Measurements from ENCODE around the gene ZNF469. TPM values are rescaled to one million over a fixed set of nuclear protein-coding genes. Genes with fewer than 3 reads are reported as not detected.

Gene ZNF469
- total RNA-seq, 1 donor = 8.3 TPM

DNA sequence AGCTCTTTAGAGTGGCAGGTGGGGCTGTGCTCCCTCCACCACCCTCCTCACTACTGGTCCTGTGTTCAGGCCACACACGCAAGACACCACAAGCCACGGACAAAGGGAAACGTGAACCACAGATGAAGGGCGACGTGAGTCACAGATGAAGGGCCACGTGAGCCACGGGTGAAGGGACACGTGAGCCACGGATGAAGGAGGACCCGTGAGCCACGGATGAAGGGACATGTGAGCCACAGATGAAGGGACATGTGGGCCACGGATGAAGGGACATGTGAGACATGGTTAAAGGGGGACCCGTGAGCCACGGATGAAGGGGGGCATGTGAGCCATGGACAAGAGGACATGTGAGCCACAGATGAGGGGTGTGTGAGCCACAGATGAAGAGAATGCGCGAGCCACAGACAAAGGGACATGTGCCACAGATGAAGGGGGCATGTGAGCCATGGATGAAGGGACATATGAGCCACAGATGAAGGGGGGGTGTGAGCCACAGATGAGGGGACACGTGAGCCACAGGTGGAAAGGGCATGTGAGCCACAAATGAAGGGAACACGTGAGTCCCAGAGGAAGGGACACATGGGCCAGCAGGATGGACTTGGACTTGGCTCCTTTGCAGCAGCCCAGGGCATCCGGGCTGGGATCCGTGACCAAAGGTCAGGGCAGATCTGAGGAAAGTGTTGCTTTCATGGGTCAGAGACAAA is 15.6 kb downstream of the ZNF469 start:
- Histone ChIP-seq H4K20me1 (ENCODE audit: insufficient read depth, low read length) (peaks cover 48% of the 10 kb centered on the region), H3K4me1 (ENCODE audit: insufficient read depth, low read length) (no peaks in the 10 kb centered on the region), H3K79me2 (ENCODE audit: insufficient read depth, low read length) (peaks cover 16% of the 10 kb centered on the region), H3K4me2 (ENCODE audit: insufficient read depth, low read length) (no peak overlapping the region), H3K36me3 (ENCODE audit: insufficient read depth, low read length) (no peaks in the 10 kb centered on the region), H3K27me3 (ENCODE audit: insufficient read depth, low read length) (no peaks in the 10 kb centered on the region), H3K27ac (ENCODE audit: low read depth, low read length) (no peak overlapping the region), H2AFZ (ENCODE audit: low read length) (no peak overlapping the region), H3K9me3 (ENCODE audit: low read depth, low read length) (no peaks in the 10 kb centered on the region), H3K4me3 (ENCODE audit: insufficient read depth, low read length) (no peak overlapping the region)
- TF ChIP-seq, protein P1, sequence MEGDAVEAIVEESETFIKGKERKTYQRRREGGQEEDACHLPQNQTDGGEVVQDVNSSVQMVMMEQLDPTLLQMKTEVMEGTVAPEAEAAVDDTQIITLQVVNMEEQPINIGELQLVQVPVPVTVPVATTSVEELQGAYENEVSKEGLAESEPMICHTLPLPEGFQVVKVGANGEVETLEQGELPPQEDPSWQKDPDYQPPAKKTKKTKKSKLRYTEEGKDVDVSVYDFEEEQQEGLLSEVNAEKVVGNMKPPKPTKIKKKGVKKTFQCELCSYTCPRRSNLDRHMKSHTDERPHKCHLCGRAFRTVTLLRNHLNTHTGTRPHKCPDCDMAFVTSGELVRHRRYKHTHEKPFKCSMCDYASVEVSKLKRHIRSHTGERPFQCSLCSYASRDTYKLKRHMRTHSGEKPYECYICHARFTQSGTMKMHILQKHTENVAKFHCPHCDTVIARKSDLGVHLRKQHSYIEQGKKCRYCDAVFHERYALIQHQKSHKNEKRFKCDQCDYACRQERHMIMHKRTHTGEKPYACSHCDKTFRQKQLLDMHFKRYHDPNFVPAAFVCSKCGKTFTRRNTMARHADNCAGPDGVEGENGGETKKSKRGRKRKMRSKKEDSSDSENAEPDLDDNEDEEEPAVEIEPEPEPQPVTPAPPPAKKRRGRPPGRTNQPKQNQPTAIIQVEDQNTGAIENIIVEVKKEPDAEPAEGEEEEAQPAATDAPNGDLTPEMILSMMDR (IDR thresholded peaks at IDR 0.05; ENCODE audit: extremely low read depth, low read depth, low read length) = no peak
- DNase-seq (ENCODE audit: insufficient read length, low spot score, missing footprints) = no peak

DNA sequence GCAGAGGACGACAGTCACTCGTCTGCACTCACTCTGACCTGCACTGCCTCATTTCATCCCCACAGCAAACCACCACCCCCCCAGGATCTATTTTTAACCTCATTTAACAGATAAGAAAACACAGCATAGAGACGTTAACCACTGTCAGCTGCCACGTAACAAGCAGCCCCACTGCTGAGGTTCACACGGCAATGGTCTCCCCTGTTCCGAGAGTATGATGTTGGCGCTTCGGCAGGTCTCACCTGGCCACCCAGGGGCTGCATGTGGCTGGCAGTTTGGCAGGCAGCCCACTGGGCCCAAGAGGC is 16.1 kb downstream of the ZNF469 start:
- Histone ChIP-seq H3K27me3 (ENCODE audit: insufficient read depth, low read length) (no peaks in the 10 kb centered on the region), H3K9me3 (ENCODE audit: low read depth, low read length) (no peaks in the 10 kb centered on the region), H3K4me2 (ENCODE audit: insufficient read depth, low read length) (no peak overlapping the region), H2AFZ (ENCODE audit: low read length) (no peak overlapping the region), H3K27ac (ENCODE audit: low read depth, low read length) (no peak overlapping the region), H3K36me3 (ENCODE audit: insufficient read depth, low read length) (no peaks in the 10 kb centered on the region), H3K79me2 (ENCODE audit: insufficient read depth, low read length) (peaks cover 12% of the 10 kb centered on the region), H4K20me1 (ENCODE audit: insufficient read depth, low read length) (peaks cover 43% of the 10 kb centered on the region), H3K4me3 (ENCODE audit: insufficient read depth, low read length) (no peak overlapping the region), H3K4me1 (ENCODE audit: insufficient read depth, low read length) (no peaks in the 10 kb centered on the region)
- no peak for DNase-seq (ENCODE audit: insufficient read length, low spot score, missing footprints)
- TF ChIP-seq, protein P1 (IDR thresholded peaks at IDR 0.05; ENCODE audit: extremely low read depth, low read depth, low read length) = no peak

DNA sequence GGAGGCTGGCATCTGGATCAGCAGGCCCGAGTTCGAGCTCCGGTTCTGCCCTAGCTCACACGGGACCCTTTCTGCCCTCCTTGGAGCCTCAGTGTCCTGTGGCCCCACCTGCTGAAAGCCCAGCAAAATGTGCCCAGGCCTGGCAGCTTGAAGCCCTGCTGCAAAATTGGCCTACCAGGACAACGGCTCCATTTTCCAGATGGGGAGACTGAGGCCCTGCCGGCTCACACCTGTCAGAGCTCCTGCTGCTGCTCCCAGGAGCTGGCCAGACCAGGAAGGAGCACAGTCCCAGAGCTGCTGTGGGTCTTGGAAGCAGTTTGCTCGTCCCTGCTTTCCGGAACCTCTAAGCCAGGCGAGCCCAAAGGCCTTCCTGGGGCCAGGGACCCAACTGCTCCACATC is 17.4 kb downstream of the ZNF469 start:
- H3K4me2 ChIP-seq (ENCODE audit: insufficient read depth, low read length) = no peak overlapping the region
- no peaks in the 10 kb centered on the region for H3K9me3 ChIP-seq (ENCODE audit: low read depth, low read length)
- no peak for DNase-seq (ENCODE audit: insufficient read length, low spot score, missing footprints)
- no peaks in the 10 kb centered on the region for H3K27me3 ChIP-seq (ENCODE audit: insufficient read depth, low read length)
- no peak overlapping the region for H2AFZ ChIP-seq (ENCODE audit: low read length)
- no peak overlapping the region for H3K27ac ChIP-seq (ENCODE audit: low read depth, low read length)
- H3K4me1 ChIP-seq (ENCODE audit: insufficient read depth, low read length) = no peaks in the 10 kb centered on the region
- TF ChIP-seq, protein P1 (IDR thresholded peaks at IDR 0.05; ENCODE audit: extremely low read depth, low read depth, low read length) = no peak
- H3K79me2 ChIP-seq (ENCODE audit: insufficient read depth, low read length) = peaks cover 5% of the 10 kb centered on the region
- no peak overlapping the region for H3K4me3 ChIP-seq (ENCODE audit: insufficient read depth, low read length)
- H3K36me3 ChIP-seq (ENCODE audit: insufficient read depth, low read length) = no peaks in the 10 kb centered on the region
- peaks cover 41% of the 10 kb centered on the region for H4K20me1 ChIP-seq (ENCODE audit: insufficient read depth, low read length)

DNA sequence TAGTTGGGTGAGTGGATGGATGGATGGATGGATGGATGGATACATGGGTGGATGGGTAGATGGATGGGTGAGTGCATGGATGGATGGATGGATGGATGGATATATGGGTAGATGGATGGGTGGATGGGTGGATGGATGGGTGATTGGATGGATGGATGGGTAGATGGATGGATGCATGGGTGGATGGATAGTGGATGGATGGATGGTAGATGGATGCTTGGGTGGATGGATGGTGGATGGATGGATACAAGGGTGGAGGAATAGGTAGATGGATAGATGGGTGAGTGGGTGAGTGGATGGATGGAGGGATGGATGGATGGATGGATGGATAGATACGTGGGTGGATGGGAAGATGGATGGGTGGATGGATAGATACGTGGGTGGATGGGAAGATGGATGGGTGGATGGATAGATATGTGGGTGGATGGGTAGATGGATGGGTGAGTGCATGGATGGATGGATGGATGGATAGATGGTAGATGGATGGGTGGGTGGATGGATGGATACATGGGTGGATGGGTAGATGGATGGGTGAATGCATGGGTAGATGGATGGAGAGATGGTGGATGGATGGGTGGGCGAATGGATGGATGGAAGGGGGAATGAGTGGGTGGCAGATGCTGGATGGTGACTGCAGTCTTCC is 19.0 kb downstream of the ZNF469 start:
- Histone ChIP-seq H3K27ac (ENCODE audit: low read depth, low read length) (no peak overlapping the region), H3K4me3 (ENCODE audit: insufficient read depth, low read length) (no peak overlapping the region), H3K4me2 (ENCODE audit: insufficient read depth, low read length) (no peak overlapping the region), H3K27me3 (ENCODE audit: insufficient read depth, low read length) (no peaks in the 10 kb centered on the region), H4K20me1 (ENCODE audit: insufficient read depth, low read length) (peaks cover 37% of the 10 kb centered on the region), H3K79me2 (ENCODE audit: insufficient read depth, low read length) (peaks cover 2% of the 10 kb centered on the region), H2AFZ (ENCODE audit: low read length) (no peak overlapping the region), H3K9me3 (ENCODE audit: low read depth, low read length) (no peaks in the 10 kb centered on the region), H3K4me1 (ENCODE audit: insufficient read depth, low read length) (peaks cover 9% of the 10 kb centered on the region), H3K36me3 (ENCODE audit: insufficient read depth, low read length) (no peaks in the 10 kb centered on the region)
- no peak for DNase-seq (ENCODE audit: insufficient read length, low spot score, missing footprints)
- TF ChIP-seq, protein P1 (IDR thresholded peaks at IDR 0.05; ENCODE audit: extremely low read depth, low read depth, low read length) = no peak
